HG02610 (cell line): ENCODE data around the gene QRICH2.
"Not testable (repeated sequence)": the region's sequence is repeated elsewhere in the genome, so short reads cannot be mapped to it uniquely, and the experiment has no call there.

Experiments used
- ATAC-seq: cut with Tn5 transposase; IDR thresholded peaks from one replicate; pipeline ENCODE4 v1.9.1; 2021; ENCODE audit warnings: mild to moderate bottlenecking, moderate library complexity; ENCODE audit not compliant: unreplicated experiment

QRICH2 gene

DNA sequence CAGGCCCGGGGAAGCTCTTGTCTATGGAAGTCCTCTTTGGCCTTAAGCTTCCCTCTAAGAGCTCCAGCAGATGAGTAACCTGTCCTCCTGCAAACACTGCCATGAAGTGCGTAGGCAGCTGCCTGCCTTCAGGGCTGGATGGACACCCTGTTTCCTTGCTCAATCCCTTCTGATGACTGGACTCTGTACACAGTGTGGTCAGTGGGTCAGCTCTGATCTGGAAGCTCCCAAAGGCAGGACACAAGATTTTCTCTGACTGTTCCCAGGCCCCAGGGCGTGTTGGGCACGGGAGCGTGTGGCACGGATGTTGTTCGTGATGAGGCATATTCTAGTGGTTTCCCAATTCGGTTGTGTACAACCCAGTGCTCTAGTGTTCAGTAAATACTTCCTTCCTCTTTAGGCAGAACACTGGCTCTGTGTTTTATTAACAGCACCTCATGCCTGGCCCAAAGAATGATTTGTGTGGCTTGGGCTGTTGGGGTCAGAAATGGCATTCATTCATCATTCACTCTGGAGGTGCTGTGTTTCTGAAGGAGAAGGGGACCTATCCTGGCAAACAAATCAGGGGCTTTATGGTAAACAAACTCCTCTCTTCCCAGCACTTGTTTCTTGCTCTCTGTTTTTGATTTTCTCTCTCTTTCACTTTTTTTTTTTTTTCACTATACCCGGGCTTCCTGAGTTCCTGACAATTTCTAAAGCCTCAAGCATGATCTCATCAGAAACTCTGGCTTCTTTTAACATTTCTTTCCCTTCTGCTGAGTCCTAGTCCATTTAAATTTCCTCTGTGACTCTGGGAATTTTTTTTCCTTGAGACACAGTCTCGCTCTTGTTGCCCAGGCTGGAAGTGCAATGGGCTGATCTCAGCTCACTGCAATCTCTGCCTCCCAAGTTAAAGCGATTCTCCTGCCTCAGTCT, 55.8 kb downstream of the QRICH2 start:
- ATAC-seq: no peak

DNA sequence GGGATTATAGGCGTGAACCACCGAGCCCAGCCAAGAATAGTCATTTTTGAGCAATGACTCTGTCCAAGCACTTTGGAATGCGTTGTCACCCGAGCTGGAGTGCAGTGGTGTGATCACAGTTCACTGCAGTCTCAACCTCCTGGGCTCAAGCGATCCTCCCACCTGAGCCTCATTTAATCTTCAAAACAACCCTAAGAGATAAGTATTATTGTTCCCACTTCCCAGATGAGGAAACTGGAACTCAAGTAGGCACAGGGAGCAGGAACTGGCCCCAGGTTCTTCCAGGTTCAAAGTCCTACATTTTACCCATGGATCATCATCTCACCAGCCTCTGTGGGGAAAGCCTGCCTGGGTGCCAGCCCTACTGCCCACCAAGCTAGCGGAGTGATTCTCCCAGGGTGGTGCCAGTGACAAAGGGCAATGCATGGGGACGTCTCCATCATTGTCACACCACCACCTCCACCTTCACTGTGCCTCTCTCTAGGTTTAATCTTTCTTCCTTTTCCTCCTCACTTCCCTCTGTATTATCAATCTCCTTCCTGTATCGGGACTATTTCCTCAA, 56.5 kb downstream of the QRICH2 start:
- ATAC-seq: no peak

DNA sequence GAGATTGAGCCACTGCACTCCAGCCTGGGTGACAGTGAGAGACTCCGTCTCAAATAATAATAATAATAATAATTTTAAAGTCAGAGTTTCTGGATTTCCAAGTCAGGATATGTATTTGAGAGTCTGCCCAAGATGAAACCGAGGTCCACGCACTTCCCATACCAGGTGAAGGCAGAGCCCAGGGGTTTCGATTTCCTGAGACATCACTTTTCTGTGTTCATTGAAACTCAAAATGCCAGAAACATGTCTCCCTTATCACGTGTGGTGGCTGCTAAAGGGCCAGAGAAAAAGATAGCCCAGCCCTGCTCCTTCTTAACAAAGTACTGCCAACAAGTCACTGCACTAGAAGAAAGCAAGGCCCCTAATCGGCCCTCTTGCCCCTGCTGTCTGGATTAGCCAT, 57.9 kb downstream of the QRICH2 start:
- no peak for ATAC-seq

DNA sequence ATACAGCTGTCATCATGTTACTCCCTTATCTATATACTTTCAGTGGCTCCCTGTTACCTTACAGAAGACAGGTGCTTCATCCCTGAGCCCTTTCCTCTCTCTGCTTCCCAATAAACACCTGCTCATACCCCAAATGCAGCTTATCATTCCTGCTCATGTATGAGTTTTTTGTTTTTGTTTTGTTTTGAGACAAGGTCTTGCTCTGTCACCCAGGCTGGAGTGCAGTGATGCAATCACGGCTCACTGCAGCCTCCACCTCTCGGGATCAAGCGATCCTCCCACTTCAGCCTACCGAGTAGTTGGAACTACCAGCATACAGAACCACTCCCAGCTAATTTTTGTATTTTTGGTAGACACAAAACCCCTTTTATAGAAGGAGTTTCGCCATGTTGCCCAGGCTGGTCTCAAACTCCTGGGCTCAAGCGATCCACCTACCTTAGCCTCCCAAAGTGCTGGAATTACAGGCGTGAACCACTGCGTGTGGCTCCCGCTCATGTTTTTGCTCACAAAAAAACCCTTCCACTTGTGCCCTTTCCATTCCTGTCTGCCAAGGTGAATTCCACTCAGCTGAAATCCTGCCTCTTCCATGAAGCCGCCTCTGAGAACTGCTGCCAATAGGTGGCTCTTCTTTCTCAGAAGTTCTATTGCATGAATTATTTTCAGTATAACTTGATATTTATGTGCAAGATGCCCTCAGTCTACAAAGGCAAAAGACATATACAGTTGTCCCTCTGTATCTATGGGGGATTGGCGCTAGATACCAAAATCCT, 59.9 kb downstream of the QRICH2 start:
- ATAC-seq: no peak

DNA sequence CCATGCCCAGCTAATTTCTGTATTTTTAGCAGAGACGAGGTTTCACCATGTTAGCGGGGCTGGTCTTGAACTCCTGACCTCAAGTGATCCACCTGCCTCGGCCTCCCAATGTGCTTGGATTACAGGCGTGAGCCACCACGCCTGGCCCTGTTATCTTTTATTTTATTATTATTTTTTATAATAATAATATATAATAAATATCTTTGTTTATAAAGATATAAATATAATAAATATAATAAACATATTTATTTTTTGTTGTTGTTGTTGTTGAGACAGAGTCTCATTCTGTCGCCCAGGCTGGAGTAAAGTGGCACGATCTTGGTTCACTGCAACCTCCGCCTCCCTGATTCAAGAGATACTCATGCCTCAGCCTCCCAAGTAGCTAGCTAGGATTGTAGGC, 60.8 kb downstream of the QRICH2 start:
- ATAC-seq: no peak

DNA sequence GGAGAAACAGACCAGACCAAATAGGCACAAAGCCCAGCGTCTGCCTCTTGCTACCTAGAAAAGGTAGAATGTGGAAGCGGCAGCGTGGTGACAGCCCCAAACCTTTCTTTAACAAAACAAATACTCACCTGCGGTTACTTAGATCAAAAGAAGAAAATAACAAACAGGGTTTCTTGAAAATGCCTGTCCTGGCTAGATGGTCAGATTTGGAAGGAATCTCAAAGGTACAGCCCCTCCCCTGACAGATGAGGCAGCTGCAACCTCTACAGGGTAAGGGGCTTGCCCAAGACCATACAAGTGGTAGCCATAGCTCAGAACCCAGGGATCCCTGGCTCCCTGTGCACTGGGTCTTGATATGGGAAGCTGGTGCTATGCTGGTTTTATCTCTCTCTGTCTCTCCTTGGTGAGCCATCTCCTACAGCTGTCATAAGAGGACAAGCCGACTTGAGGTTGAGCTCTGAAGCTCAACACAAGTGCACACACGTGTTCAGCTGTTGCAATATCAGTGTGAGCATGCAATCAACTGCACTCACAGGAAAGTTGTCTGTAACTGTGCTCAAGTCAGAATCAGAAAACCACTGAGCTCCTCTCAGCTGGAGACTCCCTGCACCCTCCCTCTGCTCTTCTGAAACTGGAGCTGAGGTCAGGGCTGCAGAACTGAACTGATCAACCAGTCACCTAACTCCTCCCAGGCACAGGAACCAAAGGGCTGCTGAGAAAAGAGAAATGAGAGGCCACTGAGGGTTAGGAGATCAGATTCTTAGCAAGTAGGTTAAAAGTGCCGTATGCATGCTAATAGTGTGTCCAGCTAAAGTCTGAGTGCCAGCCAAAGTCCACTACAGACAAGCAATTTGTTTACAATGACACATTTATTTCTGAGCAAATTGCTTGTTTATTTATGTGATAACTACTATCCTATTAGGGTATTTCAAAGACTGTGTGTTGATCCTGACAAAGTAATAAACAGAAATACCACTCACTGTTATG, 61.7 kb downstream of the QRICH2 start:
- ATAC-seq: peak; percentile 95

DNA sequence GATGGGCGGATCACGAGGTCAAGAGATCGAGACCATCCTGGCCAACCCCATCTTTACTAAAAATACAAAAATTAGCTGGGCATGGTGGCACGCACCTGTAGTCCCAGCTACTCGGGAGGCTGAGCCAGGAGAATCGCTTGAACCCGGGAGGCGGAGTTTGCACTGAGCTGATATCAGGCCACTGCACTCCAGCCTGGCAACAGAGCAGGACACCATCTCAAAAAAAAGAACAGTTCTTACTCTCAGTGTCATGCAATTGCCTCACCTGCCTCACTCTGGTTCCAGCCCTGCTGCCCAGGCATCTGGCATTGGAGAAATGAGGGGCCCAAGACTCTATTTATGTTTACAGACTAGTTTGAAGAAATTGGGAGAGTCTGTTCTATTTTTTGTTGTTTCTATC, 63.4 kb downstream of the QRICH2 start:
- ATAC-seq: not testable (repeated sequence)

DNA sequence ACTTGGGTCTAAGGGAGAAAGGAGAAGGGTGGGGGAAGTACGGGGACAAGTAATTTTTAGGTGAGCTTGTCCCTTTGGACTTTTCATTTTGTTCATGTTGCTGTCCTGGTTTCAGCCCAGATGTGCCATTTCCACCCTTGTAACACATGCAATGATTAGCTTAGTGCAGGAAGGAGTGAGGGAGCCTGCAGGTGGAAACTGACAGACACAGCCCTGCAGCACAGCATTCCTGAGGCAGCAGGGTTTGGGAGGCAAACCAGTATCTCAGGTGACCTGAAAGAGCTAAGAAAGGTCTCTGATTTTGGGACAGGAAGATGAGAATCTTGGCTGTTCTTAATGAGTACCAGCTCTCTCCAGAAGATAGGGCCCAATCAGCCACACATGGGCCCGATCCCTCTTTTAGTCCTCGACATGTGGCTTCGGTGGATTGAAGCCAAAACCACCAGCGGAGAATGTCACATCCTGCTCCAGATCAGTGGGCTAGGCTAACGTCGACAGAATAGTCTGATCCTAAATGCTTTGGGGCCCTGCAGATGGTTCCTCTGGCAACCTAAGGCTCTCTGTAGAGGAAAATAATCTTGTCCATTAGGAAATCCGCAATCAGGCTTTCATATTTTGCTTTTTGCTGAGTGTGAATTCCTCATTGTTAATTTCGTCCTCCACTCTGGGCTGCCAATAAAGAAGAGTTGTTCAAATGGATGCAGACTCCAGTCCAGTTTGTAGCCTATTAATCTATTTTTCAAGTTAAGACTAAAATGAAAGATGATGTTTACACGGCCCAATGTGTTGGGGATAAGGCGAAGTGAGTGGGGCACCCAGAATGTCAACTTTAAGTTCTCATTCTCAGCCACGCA, 64.0 kb downstream of the QRICH2 start:
- ATAC-seq: no peak

DNA sequence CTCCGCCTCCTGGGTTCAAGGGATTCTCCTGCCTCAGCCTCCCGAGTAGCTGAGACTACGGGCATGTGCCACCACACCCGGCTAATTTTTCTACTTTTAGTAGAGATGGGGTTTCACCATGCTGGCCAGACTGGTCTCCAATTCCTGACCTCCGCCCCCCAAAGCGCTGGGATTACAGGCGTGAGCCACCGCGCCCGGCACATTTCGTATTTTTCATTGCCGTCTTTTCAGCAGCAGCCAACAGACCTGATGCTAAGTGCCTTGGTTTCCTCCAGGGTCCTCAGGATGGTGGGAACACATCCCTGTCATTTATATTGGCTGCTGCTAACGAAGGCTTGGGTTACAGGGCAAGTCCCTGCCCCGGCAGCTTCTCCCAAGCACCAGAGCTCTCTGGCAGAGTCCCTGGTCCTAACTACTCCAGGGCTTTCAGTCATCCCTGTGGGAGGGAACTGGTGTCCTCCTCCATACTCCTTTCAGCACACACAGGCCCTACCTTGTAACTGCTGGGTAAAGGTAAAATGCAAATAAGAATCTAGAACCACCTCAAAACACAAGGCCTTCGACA, 66.3 kb downstream of the QRICH2 start:
- ATAC-seq: no peak

DNA sequence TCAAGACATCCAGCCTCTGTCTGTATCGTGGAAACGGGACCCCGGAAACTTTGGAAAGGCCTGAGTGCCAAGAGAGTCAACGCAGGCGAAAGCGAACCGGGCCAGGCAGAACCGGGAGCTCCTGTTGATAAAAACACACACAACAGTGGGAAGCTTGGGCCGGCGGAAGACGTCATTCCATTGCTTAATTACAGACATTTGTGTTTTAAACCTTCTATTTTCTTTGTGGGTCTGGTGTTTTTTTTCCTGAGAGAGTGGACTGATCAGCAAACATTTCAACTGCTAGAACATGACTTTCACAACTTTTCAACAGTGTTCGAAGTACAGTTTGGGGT, 66.9 kb downstream of the QRICH2 start:
- ATAC-seq: no peak

DNA sequence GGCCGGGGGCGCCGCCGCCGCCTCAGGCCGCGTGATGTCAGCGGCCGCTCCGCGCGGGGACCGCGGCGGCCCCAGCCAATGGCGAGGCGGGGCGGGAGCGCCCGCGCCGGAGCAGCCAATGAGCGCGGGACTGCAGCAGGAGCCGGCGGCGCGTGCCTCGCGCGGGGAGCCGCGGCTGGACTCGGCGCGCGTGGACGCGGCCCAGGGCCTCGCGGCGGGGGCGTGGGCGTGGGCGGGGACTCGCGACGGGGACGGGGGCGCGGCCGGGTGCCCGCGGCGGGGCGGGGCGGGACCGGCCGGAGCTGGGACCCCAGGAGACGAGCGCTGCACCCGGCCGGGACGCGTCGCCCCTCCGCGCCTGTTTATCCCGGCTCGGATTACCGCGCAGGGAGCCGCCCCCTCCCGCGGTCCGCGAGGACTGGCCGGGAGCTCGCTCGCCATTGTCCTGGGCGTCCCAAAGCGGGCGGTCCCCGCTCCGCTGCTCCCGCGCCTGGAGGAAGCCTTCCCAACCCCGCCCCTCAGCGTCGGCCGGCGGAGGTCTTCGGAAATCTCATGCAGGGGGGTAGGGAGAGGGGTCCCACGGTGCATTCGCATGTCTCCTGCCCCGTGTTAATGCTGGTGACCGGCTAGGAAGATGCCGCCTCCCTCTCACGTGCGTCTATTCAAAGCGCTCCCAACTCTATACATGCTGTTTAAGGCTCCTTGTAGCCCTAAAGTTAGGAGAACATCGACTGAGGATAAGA, 67.4 kb downstream of the QRICH2 start, which contains the start of gene RNF157:
TSS of gene RNF157 (minus strand) at position 33 of the 743 bp plus-strand sequence. CDS start 253 bp downstream, outside the sequence.
- ATAC-seq: peak; percentile 63

DNA sequence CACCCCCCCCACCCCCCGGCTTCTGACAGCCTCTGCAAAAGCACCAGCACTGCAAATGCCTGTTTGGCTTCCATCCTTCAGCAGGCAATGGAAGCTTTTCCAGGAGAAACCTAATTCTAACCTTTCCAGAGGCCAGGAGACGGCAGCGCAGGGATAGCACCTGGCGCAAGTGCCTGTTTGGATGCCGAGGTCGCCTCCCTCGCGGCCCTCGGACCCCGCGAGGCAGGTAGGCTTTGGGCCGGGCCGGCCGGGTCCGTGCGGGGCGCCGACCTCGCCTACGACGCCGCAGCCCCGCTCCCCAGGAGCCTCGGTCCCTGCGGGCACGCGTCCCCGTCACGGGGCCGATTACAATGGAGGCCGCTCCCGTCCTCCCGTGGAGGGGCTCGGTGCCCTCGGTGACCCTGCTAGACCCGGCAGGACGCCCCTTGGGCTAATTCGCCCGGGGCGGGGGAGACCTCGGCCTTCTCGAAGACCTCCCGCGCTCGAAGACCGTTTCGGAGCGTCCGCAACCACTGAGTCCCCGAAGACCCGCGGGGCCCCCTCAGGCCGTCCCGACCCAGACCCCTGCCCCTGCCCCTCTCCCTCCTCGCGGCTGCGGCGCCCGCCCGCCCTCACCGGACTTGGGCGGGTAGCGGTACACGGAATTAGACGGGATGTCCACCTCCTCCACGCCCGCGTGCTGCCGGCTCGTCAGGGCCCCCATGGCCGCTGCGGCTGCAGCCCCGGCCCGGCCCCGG, 68.4 kb downstream of the QRICH2 start:
- ATAC-seq: peak; percentile 18

DNA sequence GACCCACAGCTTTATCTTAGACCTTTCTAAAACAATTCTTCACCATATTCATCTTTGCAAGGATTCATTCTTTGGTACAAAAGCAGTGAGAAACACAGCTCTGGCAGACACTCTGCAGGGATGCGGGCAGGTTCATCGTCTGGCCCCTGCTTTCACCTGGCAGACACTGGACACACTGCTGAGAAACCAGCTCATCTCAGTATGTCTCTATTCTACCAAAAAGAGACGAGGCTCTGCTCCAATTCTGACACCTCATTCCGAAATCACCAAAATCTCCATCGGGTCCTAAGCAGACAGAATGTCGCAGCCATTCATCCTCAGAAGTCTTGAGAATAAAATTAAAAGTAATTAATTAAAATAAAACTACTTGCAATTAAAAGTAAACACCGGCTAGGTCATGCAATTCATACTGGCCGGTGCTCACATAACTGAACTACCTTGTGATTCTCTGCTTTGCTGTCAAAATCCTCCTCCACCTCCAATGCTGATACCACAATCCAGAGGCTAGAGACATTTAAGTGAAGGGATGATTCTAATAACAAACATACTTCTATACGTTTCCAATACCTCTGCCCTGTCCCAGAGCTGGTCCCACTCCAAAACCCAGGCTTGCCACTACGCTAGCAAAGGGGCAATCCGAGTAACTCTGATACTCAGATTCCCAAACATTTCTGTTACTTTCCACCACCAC, 69.1 kb downstream of the QRICH2 start:
- no peak for ATAC-seq

DNA sequence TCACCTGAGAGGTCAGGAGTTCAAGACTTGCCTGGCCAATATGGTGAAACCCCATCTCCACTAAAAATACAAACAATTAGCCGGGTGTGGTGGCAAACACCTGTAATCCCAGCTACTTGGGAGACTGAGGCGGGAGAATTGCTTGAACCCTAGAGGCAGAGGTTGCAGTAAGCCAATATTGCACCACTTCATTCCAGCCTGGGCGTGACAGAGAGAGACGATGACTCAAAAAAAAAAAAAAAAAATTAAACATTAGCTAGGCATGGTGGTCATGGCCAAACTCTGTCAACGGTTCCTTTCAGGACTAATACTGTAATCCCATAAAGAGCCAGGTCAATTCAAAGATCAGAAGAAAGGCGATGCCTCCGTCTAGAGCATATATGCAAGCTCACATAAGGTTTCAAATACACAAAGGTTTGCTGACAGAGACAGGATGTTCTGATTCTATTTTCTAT, 70.2 kb downstream of the QRICH2 start:
- ATAC-seq: no peak

DNA sequence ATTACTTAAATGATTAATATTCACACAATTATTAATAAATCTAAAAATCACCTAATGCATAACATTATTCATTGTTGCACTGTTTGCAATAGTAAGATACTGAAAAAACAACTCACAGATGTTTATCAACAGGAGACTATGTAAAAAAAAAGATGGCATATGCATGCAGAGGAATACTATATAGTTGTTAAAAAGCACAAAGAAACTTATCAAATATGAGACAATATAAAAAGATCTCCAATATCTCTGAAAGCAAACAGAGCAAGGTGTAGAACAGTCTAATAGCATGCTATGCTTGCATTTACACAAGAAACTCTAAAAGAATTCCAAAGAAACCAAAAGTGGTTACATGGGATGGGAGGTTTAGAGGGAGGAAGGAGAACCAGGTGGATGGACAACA, 71.5 kb downstream of the QRICH2 start:
- no peak for ATAC-seq

DNA sequence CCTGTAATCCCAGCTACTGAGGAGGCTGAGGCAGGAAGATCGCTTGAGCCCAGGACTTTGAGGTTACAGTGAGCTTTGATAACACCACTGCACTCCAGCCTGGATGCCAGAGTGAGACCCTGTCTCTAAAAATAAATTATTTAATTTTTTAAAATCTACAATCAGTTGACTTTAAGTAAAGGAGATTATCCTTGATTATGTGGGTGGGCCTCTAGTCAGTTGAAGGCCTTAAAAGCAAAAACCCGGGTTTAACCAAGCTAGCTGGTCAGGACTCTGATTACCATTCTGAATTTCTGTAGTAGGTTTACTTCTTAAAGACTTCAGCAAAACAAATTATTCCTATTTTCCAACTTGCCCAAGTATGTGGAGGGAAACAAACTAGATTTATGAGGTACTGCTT, 72.2 kb downstream of the QRICH2 start:
- no peak for ATAC-seq

DNA sequence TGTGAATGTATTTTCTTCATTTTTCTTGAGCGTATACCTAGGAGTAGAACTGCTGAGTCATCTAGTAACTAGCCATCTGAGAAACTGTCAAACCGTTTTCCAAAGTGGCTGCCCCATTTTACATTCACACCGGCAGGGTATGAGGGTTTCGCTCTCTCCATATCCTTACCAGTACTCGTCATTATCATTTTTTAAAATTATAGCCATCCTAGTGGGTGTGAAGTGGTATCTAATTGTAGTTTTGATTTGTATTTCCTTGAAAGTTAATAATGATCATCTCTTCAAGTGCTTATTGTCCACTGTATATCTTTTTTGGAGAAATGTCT, 73.8 kb downstream of the QRICH2 start:
- no peak for ATAC-seq
